Right atrium auricular region (tissue), 2 donors: ENCODE results near the gene NT5C1B. TPM values are rescaled to one million over a fixed set of nuclear protein-coding genes. Genes with fewer than 3 reads are reported as not detected.
"Not testable (repeated sequence)": the region's sequence is repeated elsewhere in the genome, so short reads cannot be mapped to it uniquely, and the experiment has no call there.

ENCODE experiments used
- DNase-seq: peaks from one replicate; pipeline ENCODE4 v3.0.0-alpha.2; 2019; ENCODE audit warnings: low spot score
- H3K27ac ChIP-seq, 2 donors: fragments of 200-600 bp; sonication (generic); 1 replicate in 1 of 2; 2 replicates in 1 of 2; pipeline ENCODE4 v1.5.1; 2016 to 2019
- H3K27me3 ChIP-seq, 2 donors: fragments of 200-600 bp; sonication (generic); one replicate each; pipeline versions ENCODE4 v1.5.1 to v1.6.0; 2017 to 2019
- H3K36me3 ChIP-seq: fragments of 200-600 bp; sonication (generic); one replicate; pipeline ENCODE4 v1.5.1; 2016
- H3K4me1 ChIP-seq, 2 donors: fragments of 200-600 bp; sonication (generic); one replicate each; pipeline versions ENCODE4 v1.5.1 to v1.6.0; 2017 to 2019
- H3K4me3 ChIP-seq, 2 donors: fragments of 200-600 bp; sonication (generic); 1 replicate in 1 of 2; 2 replicates in 1 of 2; pipeline ENCODE4 v1.5.1; 2017 to 2019; ENCODE audit warnings: mild to moderate bottlenecking in 1 of 2, moderate library complexity in 1 of 2
- H3K9me3 ChIP-seq, 2 donors: fragments of 200-600 bp; sonication (generic); one replicate each; pipeline ENCODE4 v1.5.1; 2019
- total RNA-seq, 2 donors: library from RNA; depleted of rRNA; stranded (reverse); fragments of >200 nt; gene quantifications; one replicate each; pipeline ENCODE4 v1.1.0, GENCODE V29; 2016
- TF ChIP-seq, protein P1 (sequence below), 2 donors: fragments of 200-600 bp; sonication (generic); IDR thresholded peaks; one replicate each; pipeline ENCODE4 v1.5.1; 2019; ENCODE audit warnings: antibody characterized with exemption in 2 of 2

The NT5C1B gene
- total RNA-seq, result not detected

DNA sequence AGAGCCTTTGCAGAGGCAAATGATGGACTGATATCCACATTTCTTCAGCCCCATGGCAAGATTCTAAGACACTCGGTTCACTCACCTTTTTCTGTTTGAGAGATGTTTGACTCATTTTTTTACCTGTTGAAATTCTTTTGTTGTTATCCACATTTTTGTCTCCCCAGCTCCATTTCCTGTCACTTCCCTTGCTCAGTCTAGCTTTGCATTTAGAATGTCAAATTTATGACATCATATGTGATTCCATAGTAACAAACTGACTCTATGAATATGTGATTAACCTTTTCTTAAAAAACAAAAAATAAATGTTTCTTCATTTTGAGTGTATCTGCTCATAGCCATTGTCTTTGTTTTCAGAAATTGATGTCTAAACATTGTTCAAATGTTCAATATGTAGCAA, at the start of gene NT5C1B:
Gene NT5C1B, minus strand, starts transcription at position 216 of the 400 bp plus-strand sequence. Its CDS starts 101 bp downstream, at position 115.
- Histone ChIP-seq H3K27ac (no peak within 1 kb of the TSS), H3K4me3 (no peak within 1 kb of the TSS), H3K9me3 (no peaks in the 10 kb centered on the region), H3K27me3 (no peaks in the 10 kb centered on the region), H3K4me1 (no peaks in the 10 kb centered on the region), H3K36me3 (no peaks in the 10 kb centered on the region)
- no peak for DNase-seq
- TF ChIP-seq, protein P1, sequence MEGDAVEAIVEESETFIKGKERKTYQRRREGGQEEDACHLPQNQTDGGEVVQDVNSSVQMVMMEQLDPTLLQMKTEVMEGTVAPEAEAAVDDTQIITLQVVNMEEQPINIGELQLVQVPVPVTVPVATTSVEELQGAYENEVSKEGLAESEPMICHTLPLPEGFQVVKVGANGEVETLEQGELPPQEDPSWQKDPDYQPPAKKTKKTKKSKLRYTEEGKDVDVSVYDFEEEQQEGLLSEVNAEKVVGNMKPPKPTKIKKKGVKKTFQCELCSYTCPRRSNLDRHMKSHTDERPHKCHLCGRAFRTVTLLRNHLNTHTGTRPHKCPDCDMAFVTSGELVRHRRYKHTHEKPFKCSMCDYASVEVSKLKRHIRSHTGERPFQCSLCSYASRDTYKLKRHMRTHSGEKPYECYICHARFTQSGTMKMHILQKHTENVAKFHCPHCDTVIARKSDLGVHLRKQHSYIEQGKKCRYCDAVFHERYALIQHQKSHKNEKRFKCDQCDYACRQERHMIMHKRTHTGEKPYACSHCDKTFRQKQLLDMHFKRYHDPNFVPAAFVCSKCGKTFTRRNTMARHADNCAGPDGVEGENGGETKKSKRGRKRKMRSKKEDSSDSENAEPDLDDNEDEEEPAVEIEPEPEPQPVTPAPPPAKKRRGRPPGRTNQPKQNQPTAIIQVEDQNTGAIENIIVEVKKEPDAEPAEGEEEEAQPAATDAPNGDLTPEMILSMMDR (IDR thresholded peaks at IDR 0.05), result no peak

DNA sequence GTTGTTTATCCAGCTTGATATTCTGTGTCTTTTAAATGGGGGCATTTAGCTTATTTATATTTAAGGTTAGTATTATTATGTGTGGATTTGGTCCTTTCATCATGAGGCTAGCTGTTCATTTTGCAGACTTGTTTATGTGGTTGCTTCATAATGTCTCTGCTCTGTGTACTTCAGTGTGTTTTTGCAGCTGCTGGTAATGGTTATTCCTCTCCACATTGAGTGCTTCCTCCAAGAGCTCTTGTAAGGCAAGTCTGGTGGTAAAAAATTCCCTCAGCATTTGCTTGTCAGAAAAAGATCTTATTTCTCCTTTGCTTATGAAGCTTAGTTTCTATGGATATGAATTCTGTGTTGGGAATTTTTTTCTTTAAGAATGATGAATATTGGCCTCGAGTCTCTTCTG, 47.8 kb upstream of the NT5C1B start:
- TF ChIP-seq, protein P1 (IDR thresholded peaks at IDR 0.05), result no peak
- H3K4me1 ChIP-seq, result no peaks in the 10 kb centered on the region
- H3K36me3 ChIP-seq, result no peaks in the 10 kb centered on the region
- no peak for DNase-seq
- H3K27me3 ChIP-seq, result no peaks in the 10 kb centered on the region
- peaks cover 0 to 30% of the 10 kb centered on the region in 2 donors for H3K9me3 ChIP-seq
- H3K4me3 ChIP-seq, result no peak overlapping the region
- no peak overlapping the region for H3K27ac ChIP-seq

DNA sequence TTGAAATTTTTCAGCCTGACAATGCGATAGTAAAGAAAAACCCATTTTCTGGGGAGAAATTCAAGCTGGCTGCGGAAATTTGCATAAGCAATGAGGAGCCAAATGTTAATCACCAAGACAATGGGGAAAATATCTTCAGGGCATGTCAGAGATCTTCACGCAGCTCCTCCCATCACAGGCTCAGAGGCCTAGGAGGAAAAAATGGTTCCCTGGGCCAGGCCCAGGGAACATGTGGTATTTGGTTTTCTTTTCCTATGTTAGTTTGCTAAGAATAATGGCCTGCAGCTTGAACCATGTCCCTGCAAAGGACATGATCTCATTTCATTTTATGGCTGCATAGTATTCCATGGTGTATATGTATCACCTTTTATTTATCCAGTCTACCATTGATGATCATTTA, 43.3 kb upstream of the NT5C1B start:
- H3K9me3 ChIP-seq, result peaks cover 0 to 30% of the 10 kb centered on the region in 2 donors

DNA sequence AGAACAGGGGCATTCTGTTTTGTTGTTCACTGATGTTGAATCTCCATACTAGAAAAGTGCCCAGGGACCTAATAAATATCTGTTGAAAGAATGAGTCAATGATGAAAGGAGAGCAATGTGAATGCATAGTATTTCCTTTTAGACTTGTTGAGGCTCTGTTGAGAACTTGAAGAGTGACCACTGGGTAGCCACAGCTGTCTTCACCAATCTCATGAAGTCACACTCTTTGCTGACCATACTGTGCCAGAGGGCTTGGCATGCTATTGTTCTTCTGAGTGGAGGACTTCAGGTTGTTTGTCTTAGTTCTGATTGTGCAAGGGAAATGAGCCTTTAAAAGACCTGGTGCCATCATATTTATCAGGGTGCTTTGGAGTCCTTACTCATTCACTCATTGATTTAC, 41.6 kb upstream of the NT5C1B start:
- Histone ChIP-seq H3K27me3 (no peaks in the 10 kb centered on the region), H3K9me3 (peaks cover 0 to 17% of the 10 kb centered on the region in 2 donors), H3K27ac (peak overlapping the region in 1 of 2 donors; percentile 15), H3K4me3 (no peak overlapping the region), H3K36me3 (no peaks in the 10 kb centered on the region), H3K4me1 (peaks cover 0 to 12% of the 10 kb centered on the region in 2 donors)
- TF ChIP-seq, protein P1 (IDR thresholded peaks at IDR 0.05), result no peak
- no peak for DNase-seq

More for the DNA sequence above, 43.3 kb upstream of the NT5C1B start:
- not testable (repeated sequence) for H3K36me3 ChIP-seq, H3K27ac ChIP-seq, H3K4me3 ChIP-seq, DNase-seq, H3K27me3 ChIP-seq, H3K4me1 ChIP-seq

DNA sequence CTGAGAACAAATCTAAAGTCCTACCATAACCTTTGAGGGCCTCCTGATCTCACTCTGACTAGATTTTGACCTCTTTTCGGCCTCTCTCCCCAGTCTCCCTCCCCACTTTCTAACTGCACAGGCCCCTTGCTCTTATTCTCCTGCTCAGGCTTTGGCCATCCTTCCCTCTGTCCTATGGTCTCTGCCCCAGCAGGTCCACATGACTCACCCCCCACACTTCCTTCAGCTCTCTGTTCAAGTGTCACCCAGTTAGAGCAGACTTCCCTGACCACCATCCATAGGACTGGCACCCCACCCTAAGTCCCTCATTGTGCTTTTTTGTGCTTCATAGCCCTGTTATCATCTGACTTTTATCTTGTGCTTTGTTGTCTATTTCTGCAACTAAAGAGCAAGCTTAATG, 41.2 kb upstream of the NT5C1B start:
- no peak overlapping the region for H3K4me3 ChIP-seq
- TF ChIP-seq, protein P1 (IDR thresholded peaks at IDR 0.05), result no peak
- H3K27ac ChIP-seq, result peak overlapping the region in 1 of 2 donors; percentile 15
- no peak for DNase-seq
- H3K27me3 ChIP-seq, result no peaks in the 10 kb centered on the region
- H3K9me3 ChIP-seq, result peaks cover 0 to 16% of the 10 kb centered on the region in 2 donors
- H3K4me1 ChIP-seq, result peaks cover 0 to 16% of the 10 kb centered on the region in 2 donors
- H3K36me3 ChIP-seq, result no peaks in the 10 kb centered on the region

DNA sequence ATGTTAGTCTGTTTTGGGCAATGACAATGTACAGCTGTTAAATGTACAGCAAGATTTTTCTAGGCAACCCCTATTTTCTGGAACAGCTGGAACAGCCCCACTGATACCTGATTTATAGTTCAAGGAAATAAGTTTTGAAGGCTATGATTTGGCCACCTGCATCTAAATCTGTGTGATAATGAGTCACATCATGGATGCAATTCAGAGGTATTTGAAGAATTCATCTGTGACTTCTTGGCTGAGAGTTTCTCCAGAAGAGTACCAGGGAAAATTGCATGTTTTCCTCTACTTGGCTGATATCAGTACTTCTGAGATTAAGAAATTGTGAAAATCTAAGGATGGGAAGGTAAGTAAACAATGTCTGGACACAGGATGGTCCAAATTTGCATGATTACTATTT, 40.7 kb upstream of the NT5C1B start:
- Histone ChIP-seq H3K4me3 (no peak overlapping the region), H3K36me3 (no peaks in the 10 kb centered on the region), H3K27me3 (no peaks in the 10 kb centered on the region), H3K9me3 (peaks cover 0 to 16% of the 10 kb centered on the region in 2 donors), H3K4me1 (peaks cover 0 to 16% of the 10 kb centered on the region in 2 donors), H3K27ac (peak overlapping the region in 1 of 2 donors; percentile 15)
- DNase-seq, result no peak
- TF ChIP-seq, protein P1 (IDR thresholded peaks at IDR 0.05), result no peak
